ENCODE results near the gene ITGB6. TPM values are rescaled to one million over a fixed set of nuclear protein-coding genes. Genes with fewer than 3 reads are reported as not detected.

ITGB6 gene
- total and polyA plus RNA-seq, 2 of the 8 experiments (the other 6 are each of a cell fraction or from before 2014, with no cell fraction given) = not detected

- H2BK12ac ChIP-seq (ENCODE audit: low read depth, low read length) = no peak overlapping the region
- ChIA-PET CTCF (ENCODE audit: partially characterized antibody) (interaction anchor here (1.1 to 2.1 kb wide), 3 partner anchors 9 to 12 kb away, joined by 3 to 6 read pairs (median 5); no protein-coding TSS in a partner anchor), POLR2A (ENCODE audit: partially characterized antibody) (no interaction called here)
- H2BK5ac ChIP-seq (ENCODE audit: low read depth, low read length) = no peak overlapping the region
- H3K4me3 ChIP-seq (ENCODE audit: extremely low read depth in 1 of 4, insufficient read depth in 2 of 4, low read depth in 3 of 4, low read length in 4 of 4) = no peak overlapping the region
- no peak overlapping the region for H4K8ac ChIP-seq (ENCODE audit: extremely low read depth, insufficient read depth, low read length)
- H2AK5ac ChIP-seq (ENCODE audit: low read depth, low read length) = no peak overlapping the region
- DNase-seq (ENCODE audit: low read depth in 1 of 2, low spot score in 2 of 2) = no peak
- no peak overlapping the region for H3K18ac ChIP-seq (ENCODE audit: extremely low read depth, low read length)
- 83% methylated on average over 3 of the region's 3 CpGs; no CpG with 5 or more reads in 1 of the 2 experiments for WGBS, 2 experiments (ENCODE audit: extremely low coverage in 1 of 2, insufficient coverage in 1 of 2, insufficient read length in 1 of 2, insufficient replicate concordance in 2 of 2, low coverage in 1 of 2, low lambda C conversion rate in 2 of 2, missing lambda C conversion rate in 1 of 2)
- H3K23me2 ChIP-seq (ENCODE audit: low read depth, low read length) = no peaks in the 10 kb centered on the region
- H2BK20ac ChIP-seq (ENCODE audit: low read length) = no peak overlapping the region
- H4K5ac ChIP-seq (ENCODE audit: insufficient read length, low read depth, low read length) = no peak overlapping the region
- no peaks in the 10 kb centered on the region for H3K36me3 ChIP-seq (ENCODE audit: control insufficient read depth in 2 of 4, insufficient read depth in 4 of 4, low read length in 3 of 4)
- no peak overlapping the region for H4K91ac ChIP-seq (replicated peaks; ENCODE audit: insufficient read length, low read length)
- no peaks in the 10 kb centered on the region for H3K79me1 ChIP-seq (ENCODE audit: low read depth, low read length)
- no peak overlapping the region for H3K9ac ChIP-seq (replicated peaks in 1 of 4; ENCODE audit: extremely low read depth in 1 of 4, low read depth in 3 of 4, low read length in 3 of 4)
- no peak overlapping the region for H3K4ac ChIP-seq (replicated peaks; ENCODE audit: insufficient read length, low read depth, low read length)
- H3K79me2 ChIP-seq (ENCODE audit: control insufficient read depth in 1 of 2, insufficient read depth in 2 of 2, low read length in 2 of 2) = no peaks in the 10 kb centered on the region
- no peak overlapping the region for H3K14ac ChIP-seq (ENCODE audit: insufficient read length)
- H2BK120ac ChIP-seq (replicated peaks; ENCODE audit: low read depth, low read length) = no peak overlapping the region
- H2BK15ac ChIP-seq (ENCODE audit: low read length) = no peak overlapping the region
- no peaks in the 10 kb centered on the region for H4K20me1 ChIP-seq (replicated peaks in 1 of 2; ENCODE audit: control insufficient read depth in 1 of 2, insufficient read depth in 2 of 2, low read length in 2 of 2)
- H3K56ac ChIP-seq (replicated peaks; ENCODE audit: insufficient read length, low read depth, low read length) = no peak overlapping the region
- FAIRE-seq = no peak
- H3K4me2 ChIP-seq (ENCODE audit: insufficient read depth in 1 of 2, low read depth in 2 of 2, low read length in 2 of 2) = no peak overlapping the region
- TF ChIP-seq CTCF (IDR thresholded peaks at IDR 0.05; ENCODE audit: control extremely low read depth in 1 of 3, insufficient read depth in 1 of 3, low read depth in 1 of 3, low read length in 3 of 3) (no peak), ATF3 (IDR thresholded peaks at IDR 0.05; ENCODE audit: insufficient read depth, low read depth, low read length) (no peak), RBBP5 (IDR thresholded peaks at IDR 0.05; ENCODE audit: borderline replicate concordance, low read depth, low read length) (no peak), TCF12 (IDR thresholded peaks at IDR 0.05; ENCODE audit: low read depth, low read length) (no peak), CEBPB (IDR thresholded peaks at IDR 0.05; ENCODE audit: low read depth, low read length) (no peak), SIRT6 (IDR thresholded peaks at IDR 0.05; ENCODE audit: low read length) (no peak), CBX8 (IDR thresholded peaks at IDR 0.05; ENCODE audit: borderline replicate concordance, low read depth, low read length) (no peak)
- H2AFZ ChIP-seq (ENCODE audit: low read length) = no peak overlapping the region
- no peaks in the 10 kb centered on the region for H3K4me1 ChIP-seq (replicated peaks in 1 of 4; ENCODE audit: control insufficient read depth in 3 of 4, insufficient read depth in 4 of 4, low read length in 3 of 4)
- H3K27ac ChIP-seq (ENCODE audit: low read depth, low read length) = no peak overlapping the region
- H3K23ac ChIP-seq (ENCODE audit: insufficient read length) = no peak overlapping the region
- no peaks in the 10 kb centered on the region for H3K27me3 ChIP-seq (replicated peaks in 1 of 4; ENCODE audit: control insufficient read depth in 3 of 4, extremely low read depth in 1 of 4, insufficient read depth in 3 of 4, low read length in 3 of 4)
- H3K9me3 ChIP-seq (ENCODE audit: insufficient read depth in 2 of 2, low read depth in 1 of 2, low read length in 1 of 2) = no peaks in the 10 kb centered on the region
These were observed 43.0 kb upstream of the ITGB6 start for GRCh38 chr2:160242893-160243564.

Data from H1 (cell line).